ENCODE data around the gene SDK2.

The SDK2 gene

GRCh38 chr17:73553311-73553710 lies 90.9 kb downstream of the SDK2 start:
- H3K4me3 ChIP-seq (ENCODE audit: low read depth, low read length): no peak overlapping the region
- TF ChIP-seq, protein P1, sequence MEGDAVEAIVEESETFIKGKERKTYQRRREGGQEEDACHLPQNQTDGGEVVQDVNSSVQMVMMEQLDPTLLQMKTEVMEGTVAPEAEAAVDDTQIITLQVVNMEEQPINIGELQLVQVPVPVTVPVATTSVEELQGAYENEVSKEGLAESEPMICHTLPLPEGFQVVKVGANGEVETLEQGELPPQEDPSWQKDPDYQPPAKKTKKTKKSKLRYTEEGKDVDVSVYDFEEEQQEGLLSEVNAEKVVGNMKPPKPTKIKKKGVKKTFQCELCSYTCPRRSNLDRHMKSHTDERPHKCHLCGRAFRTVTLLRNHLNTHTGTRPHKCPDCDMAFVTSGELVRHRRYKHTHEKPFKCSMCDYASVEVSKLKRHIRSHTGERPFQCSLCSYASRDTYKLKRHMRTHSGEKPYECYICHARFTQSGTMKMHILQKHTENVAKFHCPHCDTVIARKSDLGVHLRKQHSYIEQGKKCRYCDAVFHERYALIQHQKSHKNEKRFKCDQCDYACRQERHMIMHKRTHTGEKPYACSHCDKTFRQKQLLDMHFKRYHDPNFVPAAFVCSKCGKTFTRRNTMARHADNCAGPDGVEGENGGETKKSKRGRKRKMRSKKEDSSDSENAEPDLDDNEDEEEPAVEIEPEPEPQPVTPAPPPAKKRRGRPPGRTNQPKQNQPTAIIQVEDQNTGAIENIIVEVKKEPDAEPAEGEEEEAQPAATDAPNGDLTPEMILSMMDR (conservative IDR thresholded peaks at IDR 0.05; ENCODE audit: low read depth, low read length): no peak
- no peak for DNase-seq (ENCODE audit: low read depth)

- H3K4me3 ChIP-seq (ENCODE audit: low read depth, low read length): no peak overlapping the region
- no peak for DNase-seq (ENCODE audit: low read depth)
These were observed 91.8 kb downstream of the SDK2 start for GRCh38 chr17:73552300-73553048.

DNA sequence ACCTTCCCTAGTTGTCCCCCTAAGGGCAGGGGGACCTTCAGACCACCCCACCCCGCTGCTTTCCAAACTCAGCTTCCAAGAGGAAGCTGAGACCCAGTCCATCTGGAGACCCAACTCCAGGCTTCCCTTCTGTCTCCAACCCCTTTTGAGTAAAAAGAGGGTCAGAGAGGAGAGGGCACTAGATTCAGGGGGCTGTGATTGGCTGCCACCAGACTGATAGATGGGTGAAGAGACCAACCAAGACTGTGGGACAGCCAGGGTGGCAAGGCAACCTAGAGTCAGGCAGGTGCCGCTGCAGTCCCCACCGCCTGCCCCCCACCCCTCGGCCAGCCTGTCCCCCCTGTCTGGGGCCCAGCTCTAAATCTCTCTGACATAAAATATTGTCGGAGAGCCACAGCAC lies 92.5 kb downstream of the SDK2 start:
- no peak for DNase-seq (ENCODE audit: low read depth)
- TF ChIP-seq, protein P1 (conservative IDR thresholded peaks at IDR 0.05; ENCODE audit: low read depth, low read length): no peak
- H3K4me3 ChIP-seq (ENCODE audit: low read depth, low read length): no peak overlapping the region

More at GRCh38 chr17:73552300-73553048, 91.8 kb downstream of the SDK2 start:
- TF ChIP-seq, protein P1 (conservative IDR thresholded peaks at IDR 0.05; ENCODE audit: low read depth, low read length): no peak

DNA sequence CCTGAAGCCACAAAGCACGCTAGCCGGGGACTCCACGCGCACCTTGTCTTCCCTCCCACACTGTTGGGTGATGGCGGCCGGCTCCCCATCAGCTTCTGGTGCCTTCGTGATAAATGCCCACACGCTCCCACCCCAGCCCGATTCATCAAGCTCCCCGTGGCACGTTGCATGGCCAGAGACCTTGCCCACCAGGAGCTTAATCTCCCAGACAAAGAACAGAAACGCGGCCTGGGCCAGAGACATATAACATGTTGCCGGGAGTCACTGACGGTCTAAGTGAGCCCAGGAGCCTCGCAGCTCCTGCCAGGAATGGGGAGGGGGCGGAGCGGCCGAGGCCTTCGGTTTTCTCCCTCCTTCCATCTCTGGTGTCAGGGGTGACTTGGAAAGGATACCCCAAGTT lies 93.1 kb downstream of the SDK2 start:
- TF ChIP-seq, protein P1 (conservative IDR thresholded peaks at IDR 0.05; ENCODE audit: low read depth, low read length): no peak
- no peak for DNase-seq (ENCODE audit: low read depth)
- H3K4me3 ChIP-seq (ENCODE audit: low read depth, low read length): no peak overlapping the region

DNA sequence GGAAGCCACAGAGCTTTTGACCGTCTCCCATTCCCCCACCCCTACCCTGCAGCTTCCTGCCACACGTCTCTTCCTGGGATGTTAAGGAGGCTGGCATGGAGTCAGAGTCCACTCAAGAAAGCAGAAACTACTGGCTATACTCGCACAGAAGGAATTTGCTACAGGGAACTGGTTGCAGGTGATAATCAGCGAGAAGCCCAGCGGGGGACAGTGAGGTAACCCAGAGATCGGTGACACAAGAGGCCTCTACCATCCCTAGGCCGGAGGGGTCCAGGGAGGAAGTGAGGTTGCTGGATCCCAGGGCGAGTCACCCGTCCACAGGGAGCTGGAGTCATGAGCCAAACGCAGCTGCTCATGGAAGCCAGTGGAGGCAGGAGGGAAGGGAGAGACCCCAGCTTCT lies 93.7 kb downstream of the SDK2 start:
- no peak for DNase-seq (ENCODE audit: low read depth)
- H3K4me3 ChIP-seq (ENCODE audit: low read depth, low read length): no peak overlapping the region
- TF ChIP-seq, protein P1 (conservative IDR thresholded peaks at IDR 0.05; ENCODE audit: low read depth, low read length): no peak

GRCh38 chr17:73549841-73550430 lies 94.3 kb downstream of the SDK2 start:
- TF ChIP-seq, protein P1 (conservative IDR thresholded peaks at IDR 0.05; ENCODE audit: low read depth, low read length): no peak
- peak; percentile 9 for DNase-seq (ENCODE audit: low read depth)
- no peak overlapping the region for H3K4me3 ChIP-seq (ENCODE audit: low read depth, low read length)
